HG03060 (cell line): ENCODE results near the gene PIP4K2A.

ENCODE experiments used
- ATAC-seq: cut with Tn5 transposase; IDR thresholded peaks from one replicate; pipeline ENCODE4 v1.9.1; 2021; ENCODE audit warnings: low read depth, moderate number of reproducible peaks; ENCODE audit not compliant: unreplicated experiment

Gene PIP4K2A

DNA sequence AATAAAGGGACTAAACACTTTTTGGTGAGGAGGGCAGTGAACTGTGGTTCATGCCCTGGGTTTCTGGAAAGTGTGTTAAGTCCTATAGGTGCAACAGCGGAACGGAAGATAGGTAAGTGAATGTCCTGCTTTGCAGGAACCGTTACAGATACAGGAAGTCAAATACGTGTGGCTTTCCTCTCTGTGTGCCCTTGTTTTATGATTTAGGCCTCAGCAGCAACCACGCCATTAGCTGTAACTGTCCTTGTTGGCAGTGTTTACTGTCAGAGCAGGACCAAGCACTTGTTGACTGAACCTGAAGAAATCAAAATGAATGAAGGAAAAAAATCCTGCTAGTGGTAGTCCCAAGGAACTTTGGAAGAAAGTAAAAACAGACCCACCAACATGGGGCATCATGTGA, 150.3 kb downstream of the PIP4K2A start:
- no peak for ATAC-seq

DNA sequence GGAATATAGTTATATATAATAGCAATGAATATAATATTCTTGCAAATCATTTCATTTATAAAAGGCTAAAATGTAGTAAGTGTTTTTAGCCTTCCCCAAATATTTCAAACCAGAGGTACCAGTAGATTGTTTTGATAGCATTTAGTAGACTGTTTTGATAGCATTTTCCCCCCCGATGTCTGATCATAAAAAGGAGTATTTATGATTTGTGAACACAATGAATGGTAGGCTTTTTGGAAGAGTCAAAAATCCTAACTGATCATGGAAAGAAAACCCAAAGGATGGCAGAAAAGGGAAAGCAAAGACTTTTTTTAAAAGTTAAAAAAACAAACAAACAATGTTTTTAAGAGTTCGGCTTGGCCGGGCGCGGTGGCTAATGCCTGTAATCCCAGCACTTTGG, 152.5 kb downstream of the PIP4K2A start:
- ATAC-seq, result no peak

DNA sequence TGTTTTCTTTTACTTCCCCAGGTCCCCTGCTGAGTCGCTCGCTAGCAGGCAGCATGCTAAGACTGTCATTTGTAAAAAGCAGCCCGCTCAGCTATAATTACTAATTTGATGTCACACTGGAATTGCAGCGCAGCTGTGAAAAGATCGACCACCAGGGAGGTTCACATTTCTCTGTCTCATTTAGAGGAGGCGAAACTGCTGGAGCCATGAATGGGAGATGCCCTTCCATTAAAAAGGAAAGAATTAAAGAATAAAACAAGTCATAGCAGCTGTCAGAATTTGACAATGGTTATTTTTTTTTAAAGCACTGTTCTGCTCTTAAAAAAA, 153.5 kb downstream of the PIP4K2A start:
- ATAC-seq, result no peak

DNA sequence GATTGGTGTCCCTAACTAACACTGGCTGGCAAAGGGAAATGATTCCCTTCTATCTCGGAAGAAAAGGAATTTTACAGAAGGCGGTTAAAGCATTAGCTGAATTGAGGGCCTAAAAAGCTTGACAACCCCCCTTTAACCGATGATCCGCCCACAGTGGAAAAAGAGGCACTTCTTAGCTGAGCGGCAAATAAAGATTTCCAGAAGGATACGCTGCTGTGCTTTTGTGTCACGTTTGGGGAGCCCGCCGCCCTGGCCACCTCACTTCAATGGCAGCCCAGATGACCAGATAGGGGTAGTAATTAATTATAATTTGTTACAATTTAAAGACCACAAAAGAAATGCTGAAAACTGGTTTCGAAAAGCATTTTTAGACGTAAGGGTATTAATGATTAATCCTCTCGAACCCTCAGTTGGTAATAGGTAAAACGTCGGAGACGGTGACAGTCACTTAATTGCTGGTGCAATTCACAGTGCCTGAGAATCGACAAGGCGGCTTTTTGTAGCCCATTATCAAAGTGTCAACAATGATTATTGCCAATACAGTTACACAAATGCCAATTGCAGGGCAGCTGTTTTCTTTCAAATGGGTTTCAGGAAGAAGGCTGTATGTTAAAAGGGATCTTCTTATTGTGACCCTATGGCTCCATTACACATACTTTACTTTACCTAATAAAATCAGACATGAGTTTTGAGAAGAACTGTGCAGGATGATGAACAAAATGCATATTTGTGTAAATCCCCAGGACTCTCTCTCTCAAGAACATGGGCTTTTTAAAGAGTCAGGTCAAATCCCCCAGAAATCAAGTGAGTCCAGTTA, 154.1 kb downstream of the PIP4K2A start:
- no peak for ATAC-seq

DNA sequence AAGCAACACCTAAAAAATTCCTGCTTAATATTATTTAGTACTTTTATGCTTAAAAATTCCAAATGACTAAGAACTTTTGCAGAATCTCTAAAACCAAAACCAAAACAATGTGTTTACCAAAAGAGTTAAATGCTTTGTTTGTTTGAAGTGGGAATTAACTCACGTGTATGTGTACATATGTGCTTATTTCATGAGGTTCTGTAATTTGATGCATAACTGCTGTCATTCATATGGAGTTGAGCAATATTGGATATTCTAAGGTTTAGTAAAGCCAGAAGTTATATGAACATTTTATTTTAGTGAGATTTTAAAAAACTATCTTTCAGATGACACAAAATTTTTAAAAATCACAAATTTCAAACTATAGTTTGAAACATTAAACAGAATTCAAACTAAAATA, 157.1 kb downstream of the PIP4K2A start:
- ATAC-seq, result no peak

DNA sequence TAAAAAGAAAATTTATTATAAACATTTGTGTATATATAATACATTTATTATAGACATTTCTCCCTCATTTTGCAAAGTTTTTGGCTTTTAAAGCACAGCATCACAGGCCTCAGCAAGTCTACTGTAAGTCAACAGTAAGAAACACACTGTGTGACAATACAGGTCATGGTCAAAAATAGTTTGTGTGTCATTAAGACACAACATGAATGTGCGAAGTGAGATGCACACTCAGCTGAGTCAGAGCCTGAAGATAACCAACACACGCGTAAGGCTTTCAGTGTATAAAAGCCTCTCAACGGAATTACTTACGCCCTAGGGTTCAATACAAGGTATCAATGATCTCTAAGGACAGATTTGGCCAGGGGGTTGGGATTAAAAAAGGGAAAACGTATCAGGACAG, 157.6 kb downstream of the PIP4K2A start:
- ATAC-seq, result no peak

DNA sequence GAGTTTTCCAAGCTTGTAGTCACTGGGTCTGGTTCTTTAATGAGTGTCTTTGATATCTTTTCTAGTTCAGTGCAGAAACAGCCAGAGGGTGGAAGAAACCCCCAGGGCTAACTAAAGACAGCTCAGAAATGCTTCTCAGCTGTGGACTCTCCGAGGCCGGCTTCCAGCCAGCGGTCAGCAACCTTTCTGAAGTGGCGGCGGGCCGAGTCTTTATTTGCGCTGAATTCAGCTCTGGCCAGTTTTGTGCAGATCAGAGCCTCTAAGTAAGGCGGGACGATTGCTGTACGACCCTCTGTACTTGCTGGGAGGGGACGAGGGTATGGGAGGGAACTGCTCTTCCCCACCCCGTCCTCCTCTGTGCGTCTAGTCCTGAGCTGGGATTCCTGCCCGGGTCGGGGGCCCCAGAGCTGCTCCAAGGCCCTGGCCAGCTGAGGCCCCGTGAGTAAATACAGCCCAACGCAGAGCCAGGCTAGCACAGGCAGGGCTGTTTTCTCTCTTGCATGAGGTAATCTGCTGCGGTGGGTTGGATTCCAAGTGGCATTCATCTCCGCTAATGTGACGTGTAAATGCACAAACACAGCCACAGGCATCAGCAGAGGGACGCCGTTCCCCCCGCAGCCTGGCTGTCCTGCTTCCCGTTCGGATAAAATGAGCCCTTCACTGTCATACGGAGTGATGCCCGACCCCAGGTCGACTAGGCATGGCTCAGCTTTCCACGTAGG, 159.8 kb downstream of the PIP4K2A start:
- ATAC-seq, result no peak

DNA sequence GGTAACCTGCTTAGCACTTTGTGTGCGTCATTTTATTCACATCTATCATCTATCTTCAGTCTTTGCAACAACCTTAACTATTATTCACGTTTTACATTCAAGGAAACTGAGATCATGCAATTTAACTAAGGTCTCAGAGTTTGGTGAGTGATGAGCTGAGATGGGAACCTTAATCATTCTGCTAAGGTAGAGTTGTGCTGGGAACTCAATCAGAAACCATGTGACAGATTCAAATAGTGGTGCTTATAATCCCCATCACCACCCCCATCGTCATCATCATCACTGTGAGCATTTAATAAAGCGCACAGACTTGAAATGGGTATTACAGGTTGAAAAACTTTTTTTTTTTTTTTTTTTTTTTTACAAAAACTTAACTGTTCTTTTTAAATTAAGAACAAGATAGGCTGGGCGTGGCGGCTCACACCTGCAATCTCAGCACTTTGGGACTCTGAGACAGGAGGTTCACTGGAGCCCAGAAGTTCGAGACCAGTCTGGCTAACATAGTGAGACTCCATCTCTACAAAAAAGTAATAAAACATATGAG, 160.9 kb downstream of the PIP4K2A start:
- ATAC-seq, result no peak

DNA sequence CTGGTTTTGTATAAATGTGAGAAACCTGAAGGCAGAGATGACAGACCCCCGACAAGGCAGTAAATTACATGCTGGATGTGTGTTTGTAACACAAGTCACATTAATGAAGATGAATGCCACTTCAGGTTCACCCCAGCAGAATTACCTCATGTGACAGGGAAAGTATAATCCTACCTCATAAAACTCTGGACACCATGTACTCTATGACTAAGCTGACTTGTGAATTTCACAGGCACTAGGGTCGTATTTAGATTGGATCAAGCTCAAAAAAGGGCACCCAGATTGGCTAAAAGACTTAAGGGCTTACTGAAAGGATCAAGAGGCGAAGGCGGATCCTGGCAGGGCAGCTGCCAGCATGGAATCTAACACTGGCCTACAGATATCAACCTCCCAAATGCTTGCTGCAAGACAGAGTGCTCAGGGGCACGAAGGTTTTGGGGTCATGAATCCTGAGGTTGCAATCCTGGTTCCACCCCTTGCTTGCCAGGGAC, 161.4 kb downstream of the PIP4K2A start:
- ATAC-seq, result no peak

DNA sequence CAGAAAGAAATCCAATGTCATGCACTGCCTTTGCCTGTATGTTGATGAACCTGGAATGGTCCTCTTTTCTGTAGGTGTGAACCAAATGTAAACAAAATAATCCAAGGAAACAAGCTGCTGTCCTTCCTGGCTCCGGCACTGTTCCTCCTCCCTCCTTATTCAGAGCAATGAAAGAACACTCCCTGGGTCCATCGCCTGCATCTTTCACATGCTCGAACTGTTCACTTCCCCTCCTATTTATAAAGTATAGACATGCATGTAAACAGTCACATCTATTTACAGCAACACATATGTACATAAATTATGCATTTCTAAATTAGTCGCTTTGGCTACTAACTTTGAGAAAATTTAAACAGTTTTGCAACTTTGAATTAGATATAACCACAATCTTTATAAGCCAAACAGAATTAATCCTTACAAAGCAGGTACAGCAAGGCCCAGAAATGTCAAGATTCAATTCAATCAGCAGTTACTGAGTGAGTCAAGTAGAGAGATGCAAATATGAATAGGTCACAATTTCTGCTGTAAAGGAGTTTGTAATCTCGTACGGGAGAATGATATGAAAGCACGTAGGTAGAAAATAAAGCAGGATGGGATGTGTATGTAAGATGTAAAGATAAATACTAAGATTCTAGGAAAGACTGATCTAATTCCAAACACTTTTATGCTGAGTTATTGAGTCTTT, 162.6 kb downstream of the PIP4K2A start:
- ATAC-seq, result no peak

DNA sequence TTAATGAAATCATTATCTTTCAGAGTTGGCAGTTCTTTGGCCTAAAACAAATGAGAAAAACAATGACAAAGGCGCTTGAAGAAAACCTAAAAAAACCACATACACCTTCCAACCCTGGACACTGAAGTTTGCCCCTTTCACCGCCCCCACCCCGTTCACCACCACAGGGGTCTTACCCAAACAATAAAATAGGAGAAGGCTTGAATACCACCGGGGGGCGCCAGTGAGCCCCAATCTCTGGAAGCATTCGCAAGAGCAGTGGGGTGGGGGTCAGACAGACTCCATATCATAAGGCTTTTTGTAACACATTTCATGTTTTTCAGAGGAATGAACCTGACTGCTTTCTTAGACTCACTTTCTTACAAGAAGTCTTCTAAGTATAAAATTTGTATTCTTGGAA, 163.6 kb downstream of the PIP4K2A start:
- no peak for ATAC-seq

DNA sequence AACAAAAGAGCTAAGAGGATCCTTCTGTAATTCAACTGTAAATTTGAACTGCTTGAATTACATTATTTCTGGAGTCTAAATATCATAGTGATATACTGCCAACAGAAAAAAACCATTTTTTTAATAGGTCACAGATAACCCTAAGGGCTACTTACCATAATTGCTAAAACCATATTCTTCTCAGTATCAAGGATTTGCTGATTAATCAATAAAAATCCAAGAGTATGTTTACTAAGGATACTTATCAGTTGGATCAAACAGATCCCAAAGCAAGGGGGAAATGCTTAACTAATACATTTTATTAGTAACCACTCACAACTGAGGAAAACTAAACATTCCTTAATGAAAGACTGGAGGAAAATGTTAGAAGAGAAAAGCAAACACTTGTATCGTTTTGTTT, 166.0 kb downstream of the PIP4K2A start:
- ATAC-seq, result no peak

DNA sequence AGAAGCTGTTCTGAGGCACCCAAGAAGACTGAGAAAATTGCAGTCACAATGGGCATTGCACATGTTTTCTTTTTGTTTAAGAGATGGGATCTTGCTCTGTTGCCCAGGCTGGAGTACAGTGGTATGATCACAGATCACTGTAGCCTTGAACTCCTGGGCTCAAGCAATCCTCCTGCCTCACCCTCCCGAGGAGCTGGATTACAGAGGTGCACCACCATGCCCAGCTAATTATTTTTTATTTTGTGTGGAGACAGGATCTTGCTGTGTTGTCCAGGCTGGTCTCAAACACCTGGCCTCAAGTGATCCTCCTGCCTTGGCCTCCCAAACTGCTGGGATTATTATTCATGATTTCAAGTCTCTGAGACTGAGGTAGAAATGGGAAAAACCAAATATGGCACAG, 168.7 kb downstream of the PIP4K2A start:
- ATAC-seq, result no peak

DNA sequence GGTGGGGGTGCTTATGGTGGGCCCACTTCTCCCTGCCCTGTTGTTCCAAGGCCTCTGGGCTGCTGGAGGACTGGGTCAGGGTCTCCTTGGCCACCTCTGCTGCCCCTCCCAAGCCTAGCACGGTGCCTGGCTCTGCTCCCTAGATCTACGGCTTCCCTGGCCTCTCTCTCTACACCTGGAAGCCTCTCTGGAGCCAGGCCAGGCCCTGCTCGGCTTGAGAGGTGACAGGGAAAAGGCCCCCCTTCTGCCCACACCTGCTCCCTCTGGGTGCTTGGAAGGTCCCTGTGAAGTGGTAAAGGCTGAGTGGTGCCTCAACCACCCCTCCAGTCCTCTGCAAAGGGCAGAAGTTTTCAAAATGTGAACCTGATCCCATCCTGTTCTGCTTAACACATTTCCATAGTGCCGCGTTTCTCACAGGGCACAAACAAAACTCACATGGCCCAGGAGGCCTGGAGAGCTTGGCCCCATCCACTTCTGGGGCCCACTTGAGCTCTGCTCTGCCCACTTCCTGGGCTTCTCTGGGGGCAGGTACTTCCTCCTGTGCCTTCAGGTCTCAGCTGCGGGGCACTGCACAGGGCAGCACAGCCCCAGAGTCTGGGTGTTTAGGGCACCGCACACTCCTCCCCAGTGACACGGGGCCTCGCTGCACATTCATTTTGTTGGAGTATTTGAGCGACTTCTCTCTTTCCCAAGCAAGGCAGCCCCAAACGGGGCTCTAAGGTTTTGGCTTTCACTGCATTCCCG, 169.9 kb downstream of the PIP4K2A start:
- no peak for ATAC-seq

DNA sequence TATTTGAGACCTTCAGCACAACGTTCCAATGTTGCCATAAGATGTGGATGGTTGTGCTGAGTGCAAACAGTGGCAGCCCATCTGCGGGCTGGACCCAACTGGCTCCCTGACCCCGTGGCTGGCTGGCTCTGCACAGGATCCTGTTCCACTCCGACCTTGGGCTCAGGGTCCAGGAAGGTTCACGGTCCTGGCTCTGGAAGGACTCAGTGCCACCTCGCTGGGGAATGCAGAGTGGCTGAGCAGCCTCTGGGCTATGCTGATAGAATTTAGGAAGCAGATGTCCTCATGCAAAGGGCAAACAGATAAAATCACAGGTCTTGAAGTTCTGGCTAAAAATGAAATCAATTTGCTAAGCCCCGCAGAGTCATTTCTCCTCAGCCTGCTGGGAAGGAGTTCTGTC, 171.6 kb downstream of the PIP4K2A start:
- no peak for ATAC-seq

DNA sequence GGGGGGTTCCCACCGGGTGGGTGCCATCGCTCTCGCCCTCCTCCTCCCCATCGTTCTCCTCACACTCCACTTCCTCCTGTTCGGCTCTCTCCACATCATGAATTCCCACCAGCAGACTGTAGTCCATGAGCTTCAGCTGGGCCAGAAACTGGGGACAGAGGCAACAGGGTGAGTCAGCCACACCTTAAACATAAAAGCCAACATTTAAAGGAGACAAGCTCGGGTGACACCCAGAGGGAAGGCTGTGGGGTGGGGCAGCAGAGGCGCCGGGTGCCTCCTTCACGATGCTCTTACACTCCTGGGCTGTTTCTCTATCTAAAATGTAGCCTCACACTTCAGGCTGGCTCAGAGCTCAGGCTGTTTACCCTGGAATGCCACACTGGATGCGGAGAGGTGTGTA, 172.5 kb downstream of the PIP4K2A start:
- ATAC-seq, result no peak

DNA sequence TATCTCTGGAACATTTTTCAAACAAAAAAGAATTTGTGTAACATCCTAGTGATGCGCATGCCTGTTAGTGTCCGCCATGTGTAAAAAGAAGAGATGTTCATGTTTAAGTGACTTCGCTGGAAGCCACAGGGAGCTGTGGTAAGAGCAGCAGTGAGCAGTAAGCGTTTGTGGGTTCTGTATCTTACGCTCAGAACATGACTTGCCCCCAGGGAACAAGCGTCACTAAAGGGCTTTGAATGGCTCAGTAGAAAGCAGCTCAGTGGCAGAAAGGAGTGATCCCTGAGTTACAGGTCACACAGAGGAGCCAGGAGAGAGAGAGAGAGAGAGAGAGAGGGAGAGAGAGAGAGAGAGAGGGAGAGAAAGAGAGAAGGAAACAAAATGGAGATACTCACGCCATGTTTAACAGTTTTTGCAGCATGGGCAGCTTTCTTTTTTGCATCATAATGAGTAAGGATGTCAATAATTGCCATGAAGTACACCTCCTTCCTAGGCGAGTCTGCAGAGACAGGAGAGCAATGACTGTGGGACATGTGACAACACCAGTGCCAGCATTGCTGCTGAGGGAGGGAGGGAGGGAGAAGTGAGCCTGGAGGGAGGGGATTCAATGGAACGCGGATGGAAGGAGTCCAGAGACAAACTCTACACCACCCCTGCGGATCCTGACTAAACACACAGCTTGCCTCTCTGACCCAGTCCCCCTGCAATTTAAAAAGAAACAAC, 174.6 kb downstream of the PIP4K2A start:
- ATAC-seq, result no peak

DNA sequence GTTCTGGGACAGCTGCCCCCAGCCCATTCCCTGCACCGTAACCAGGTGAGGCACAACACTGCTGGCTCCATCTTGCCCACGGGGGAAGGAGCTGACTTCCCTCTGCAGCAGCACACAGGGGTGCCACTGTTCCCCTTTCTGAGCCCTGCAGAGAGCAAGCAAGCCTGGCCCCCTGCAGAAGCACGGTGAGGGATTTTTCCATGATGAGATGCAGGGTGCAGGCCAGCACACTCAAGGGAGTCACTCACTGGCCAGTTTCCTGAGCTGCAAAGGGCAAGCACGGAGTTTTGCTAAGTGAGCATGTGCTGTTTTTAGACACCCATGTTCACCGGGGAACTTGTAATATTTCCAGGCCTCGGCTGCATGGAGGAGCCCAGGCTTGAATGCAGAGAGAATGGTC, 176.6 kb downstream of the PIP4K2A start:
- ATAC-seq, result no peak

DNA sequence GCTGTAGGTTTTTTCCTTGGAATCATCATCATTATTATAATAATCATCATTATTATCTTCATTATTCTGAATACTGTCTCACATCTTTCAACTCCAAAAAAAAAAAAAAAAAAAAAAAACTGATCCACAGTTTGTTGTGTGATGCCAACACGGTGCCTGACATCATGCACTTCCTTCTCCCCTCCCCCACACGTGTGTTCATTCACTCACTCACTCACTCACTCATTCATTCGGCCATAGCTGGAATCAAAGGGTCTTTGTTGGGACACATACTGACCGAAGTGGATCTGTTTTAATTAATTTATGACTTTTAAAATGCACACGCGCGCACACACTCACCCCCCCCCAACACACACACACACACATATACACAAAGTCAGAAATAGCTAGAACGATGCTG, 177.8 kb downstream of the PIP4K2A start:
- ATAC-seq, result no peak
